DOHH2 (cell line): ENCODE data around the gene FKBP5.

Experiments used
- CTCF ChIP-seq: fragments of 200-600 bp; sonication (generic); IDR thresholded peaks from one replicate; pipeline ENCODE4 v1.5.1; 2014; ENCODE audit warnings: antibody characterized with exemption, mild to moderate bottlenecking, low read depth, low read length; ENCODE audit not compliant: poor library complexity, severe bottlenecking
- EZH2phosphoT487 ChIP-seq: fragments of 200-600 bp; sonication (generic); IDR thresholded peaks from 2 replicates; pipeline ENCODE4 v1.6.1; 2017; ENCODE audit warnings: borderline replicate concordance, mild to moderate bottlenecking, antibody characterized with exemption, low read length, moderate library complexity, mixed read lengths

GRCh38 chr6:35599761-35600658 is 88.7 kb downstream of the FKBP5 start:
- TF ChIP-seq CTCF = no peak
- TF ChIP-seq EZH2phosphoT487 = no peak
